Stimulated activated CD4-positive, alpha-beta T cell treated with anti-CD3 and anti-CD28 coated beads, Interleukin-4, amount 100 ng/mL, for 48 hours (primary cell): Measurements from ENCODE around the gene KLHL14.

Experiments
- DNase-seq, 2 donors: peaks; one replicate each; pipeline ENCODE4 v3.0.0-alpha.2; 2020; ENCODE audit warnings: low read depth in 2 of 2

Gene KLHL14

GRCh38 chr18:32637226-32637625 lies 135.6 kb downstream of the KLHL14 start:
- no peak for DNase-seq

- no peak for DNase-seq
Observed at GRCh38 chr18:32634876-32635431, 137.9 kb downstream of the KLHL14 start.

- DNase-seq = no peak
Observed at GRCh38 chr18:32629981-32630700, 142.7 kb downstream of the KLHL14 start.

- DNase-seq = no peak
Observed at GRCh38 chr18:32629292-32629691, 143.5 kb downstream of the KLHL14 start.

DNA sequence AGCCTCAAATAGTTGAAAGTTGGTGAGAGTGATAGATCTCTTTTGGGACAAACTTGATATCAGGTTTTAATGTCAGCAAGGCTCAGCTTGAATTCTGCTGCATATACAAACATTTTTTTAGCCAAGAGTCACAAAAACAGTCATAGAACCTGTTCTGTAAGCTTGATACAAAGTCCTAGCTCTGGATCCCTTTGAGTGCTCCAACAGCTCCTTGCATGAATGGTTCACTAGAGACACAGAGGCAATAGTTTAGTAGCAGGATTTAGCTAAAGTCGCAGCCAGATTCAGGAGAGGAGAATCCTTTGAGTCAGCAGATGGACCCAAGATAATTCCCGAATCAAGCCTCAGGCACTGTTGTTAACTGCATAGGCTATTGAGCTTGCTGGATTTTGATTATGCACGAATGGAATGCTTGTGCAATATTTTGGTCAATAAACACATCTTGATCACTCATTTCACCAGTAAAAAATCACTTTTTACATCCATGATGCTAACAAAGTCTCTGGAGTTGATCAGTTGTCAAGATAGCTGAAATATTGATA lies 148.6 kb downstream of the KLHL14 start:
- no peak for DNase-seq

DNA sequence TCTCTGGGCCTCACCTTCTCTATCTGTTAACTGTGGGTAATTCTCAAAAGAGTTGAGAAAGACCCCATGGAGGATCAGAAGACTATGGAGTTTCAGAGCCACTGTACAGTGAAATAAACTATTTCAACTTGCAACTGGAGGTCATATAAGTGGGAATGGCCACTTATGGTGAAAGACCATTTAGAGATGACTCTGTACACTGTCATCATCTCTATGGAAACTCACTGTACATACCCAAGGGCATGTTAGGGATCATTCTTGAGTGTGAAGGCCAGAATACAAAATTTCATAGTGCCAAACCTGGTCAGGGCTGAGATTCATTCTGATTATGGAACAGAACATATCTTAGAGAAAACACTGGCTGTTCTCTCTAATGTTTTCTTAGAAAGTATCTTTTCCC lies 149.3 kb downstream of the KLHL14 start:
- no peak for DNase-seq
